ENCODE data around the gene UPP2.

Gene UPP2

DNA sequence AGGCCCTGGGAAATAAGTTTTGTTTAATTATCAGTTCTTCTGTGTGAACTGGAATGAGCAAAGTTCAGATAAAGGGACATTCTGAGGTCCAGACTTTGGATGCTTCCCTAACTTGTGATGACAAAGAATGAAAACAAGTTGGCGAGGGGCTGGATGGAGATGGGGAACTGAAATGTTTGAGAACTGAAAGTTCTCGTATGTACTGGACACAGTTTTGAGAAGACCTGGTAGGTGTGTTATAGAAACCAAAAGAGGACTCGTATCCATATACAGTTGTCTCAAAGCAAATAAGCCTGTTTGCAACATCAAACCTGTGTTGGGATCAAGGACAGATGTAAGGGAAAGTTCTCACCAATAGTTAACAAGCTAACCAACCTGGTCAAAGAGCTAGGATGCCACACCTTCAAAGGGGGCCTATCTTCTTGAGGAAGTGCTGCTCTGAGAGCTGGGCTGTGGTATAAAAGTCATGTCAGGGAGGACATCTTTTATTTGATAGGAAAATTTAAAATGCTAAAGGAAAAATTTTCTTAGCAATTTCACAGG lies at the start of gene UPP2:
UPP2 (plus strand) TSS at position 493 of the 543 bp plus-strand sequence. CDS start 188 bp downstream, outside the sequence.
- DNase-seq = no peak

- no peak for DNase-seq
These were observed 48.9 kb upstream of the UPP2 start for GRCh38 chr2:158052761-158053160.

- DNase-seq = no peak
These were observed 44.8 kb upstream of the UPP2 start for GRCh38 chr2:158056875-158057274.

DNA sequence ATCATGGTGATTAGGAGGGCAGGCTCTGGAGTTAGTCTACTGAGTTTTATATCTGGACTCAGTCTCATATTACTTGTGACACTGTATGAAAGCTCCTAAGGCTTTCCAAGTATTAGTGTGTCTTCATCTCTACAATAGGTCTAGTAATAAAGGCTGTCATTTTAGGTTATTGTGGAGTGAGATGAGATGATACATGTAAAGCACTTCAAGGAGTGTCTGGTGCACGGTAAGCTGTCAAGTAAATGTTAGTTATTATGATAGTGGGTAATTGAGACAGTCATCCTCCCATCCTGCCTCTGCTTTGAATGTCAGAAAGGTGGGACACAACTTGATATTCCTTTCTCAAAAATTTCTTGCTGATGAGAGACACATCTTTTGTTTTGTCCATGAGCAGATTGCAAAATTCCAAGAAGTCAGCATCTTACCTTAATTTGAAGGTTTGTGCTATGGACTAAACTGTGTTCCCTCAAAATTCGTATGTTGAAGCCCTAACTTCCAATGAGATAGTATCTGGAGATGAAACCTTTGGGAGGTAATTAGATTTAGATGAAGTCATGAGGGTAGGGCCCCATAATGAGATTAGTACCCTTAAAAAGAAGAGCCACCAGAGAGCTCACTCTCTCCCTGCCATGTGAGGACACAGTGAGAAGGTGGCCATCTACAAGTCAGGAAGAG lies 41.4 kb upstream of the UPP2 start:
- DNase-seq = no peak

DNA sequence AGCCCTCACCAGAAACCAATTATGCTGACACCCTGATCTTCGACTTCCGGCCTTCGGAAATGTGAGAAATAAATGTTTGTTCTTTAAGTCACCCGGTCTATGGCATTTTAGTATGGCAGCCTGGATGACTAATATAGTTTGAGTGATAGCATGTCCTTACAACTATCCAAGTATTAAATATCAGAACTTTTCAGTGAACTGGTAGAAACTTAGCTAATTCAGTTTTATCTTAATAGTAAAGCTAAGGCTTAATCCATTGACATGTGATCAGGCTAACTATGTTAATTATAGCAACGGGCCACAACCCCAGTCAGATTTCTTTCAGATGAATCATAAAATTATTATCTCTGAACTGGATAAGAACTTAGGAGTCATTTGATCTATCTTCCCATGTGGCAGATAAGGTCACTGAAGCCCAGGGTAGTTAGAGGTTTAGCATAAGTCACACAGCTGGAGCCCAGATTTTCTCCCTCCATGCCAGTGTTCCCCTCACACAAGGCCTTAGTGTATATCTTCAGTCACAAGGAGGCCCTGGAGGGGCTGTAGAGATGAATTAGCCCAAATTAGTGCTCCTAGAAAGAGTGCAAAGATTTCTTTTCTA lies 40.7 kb upstream of the UPP2 start:
- DNase-seq = no peak

DNA sequence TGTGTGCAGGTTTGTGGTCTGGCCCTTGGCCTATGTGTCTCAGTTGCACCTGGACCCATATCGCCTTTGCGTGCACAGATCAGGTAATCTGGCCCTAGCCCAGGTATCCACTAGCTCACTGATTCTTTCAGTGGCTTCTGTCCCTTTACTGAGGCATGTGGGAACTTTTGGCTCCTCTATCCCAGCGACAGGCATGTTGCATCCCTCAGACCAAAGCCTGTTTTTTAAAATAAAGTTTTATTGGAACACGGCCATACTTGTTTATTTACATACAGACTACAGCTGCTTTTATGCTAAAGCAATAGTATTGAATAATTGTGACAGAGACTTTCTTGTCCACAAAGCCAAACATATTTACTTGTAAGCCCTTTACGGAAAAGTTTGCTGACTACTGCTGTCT lies 39.9 kb upstream of the UPP2 start:
- no peak for DNase-seq

GRCh38 chr2:158066046-158066713 lies 35.5 kb upstream of the UPP2 start:
- no peak for DNase-seq

DNA sequence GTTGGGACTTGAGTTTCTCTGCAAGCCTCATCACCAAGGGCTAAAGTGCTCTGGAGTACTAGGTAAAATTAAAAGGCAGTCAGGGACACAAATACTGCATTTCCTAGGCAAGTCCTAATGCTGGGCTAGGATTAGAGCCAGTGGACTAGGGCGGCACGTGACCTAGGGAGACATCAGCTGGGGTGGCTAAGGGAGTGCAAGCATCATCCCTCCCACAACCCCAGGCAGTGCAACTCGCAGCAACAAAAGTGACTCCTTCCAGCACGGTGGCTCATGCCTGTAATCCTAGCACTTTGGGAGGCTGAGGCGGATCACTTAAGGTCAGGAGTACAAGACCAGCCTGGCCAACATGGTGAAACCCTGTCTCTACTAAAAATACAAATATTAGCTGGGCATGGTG lies 30.7 kb upstream of the UPP2 start:
- DNase-seq = no peak

GRCh38 chr2:158072361-158072760 lies 29.3 kb upstream of the UPP2 start:
- no peak for DNase-seq

DNA sequence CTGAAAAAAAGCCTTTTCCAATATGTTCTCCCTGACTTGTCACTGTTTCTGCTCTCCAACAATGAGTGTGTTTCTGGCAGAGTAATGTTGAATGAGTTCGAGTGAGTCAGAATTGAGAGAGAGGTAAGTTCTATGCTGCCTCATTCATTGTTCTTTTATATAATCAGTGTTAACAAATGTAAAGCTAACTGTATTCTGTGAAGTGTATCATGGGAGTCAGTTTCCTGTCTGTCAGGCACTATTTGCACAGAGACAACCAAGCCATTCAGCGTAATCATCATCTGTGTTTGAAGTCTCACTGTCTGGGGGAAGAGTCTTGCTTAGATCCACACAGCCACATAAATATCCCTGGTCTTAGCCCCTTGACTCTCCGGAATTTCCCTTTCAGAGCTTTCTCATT lies 22.0 kb upstream of the UPP2 start:
- DNase-seq = no peak

DNA sequence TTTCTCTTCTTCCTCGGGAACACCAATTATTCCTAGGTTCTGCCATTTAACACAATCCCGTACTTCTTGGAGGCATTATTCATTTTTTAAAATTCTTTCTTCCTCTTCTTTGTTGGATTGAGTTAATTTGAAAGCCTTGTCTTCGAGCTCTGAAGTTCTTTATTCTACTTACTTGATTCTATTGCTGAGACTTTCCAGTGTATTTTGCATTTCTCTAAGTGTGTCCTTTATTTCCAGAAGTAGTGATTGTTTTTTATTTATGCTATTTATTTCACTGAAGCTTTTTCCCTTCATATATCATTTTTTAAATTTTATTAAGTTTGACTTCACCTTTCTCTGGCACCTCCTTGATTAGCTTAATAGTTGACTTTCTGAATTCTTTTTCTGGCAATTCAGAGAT lies 13.6 kb upstream of the UPP2 start:
- DNase-seq = no peak

- DNase-seq = no peak
These were observed 12.4 kb upstream of the UPP2 start for GRCh38 chr2:158089322-158089721.

DNA sequence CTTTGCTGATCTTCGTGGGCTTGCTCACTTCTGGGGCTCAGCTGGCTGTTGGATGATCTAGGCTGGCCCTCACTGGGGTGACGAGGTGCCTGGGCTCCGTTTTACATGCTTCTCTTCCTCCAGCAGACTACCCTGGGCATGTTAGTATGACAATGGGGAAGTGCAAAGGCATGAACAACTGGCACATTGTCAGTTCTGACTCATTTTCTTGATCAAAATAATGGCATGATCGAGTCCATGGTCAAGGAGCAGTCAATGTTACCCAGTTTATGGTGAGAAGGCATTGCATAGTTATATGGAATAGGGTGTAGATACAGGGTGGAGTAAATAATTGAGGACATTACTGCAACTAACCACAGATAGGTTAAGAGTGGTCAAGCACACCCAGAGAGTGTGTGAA lies 10.0 kb upstream of the UPP2 start:
- no peak for DNase-seq

DNA sequence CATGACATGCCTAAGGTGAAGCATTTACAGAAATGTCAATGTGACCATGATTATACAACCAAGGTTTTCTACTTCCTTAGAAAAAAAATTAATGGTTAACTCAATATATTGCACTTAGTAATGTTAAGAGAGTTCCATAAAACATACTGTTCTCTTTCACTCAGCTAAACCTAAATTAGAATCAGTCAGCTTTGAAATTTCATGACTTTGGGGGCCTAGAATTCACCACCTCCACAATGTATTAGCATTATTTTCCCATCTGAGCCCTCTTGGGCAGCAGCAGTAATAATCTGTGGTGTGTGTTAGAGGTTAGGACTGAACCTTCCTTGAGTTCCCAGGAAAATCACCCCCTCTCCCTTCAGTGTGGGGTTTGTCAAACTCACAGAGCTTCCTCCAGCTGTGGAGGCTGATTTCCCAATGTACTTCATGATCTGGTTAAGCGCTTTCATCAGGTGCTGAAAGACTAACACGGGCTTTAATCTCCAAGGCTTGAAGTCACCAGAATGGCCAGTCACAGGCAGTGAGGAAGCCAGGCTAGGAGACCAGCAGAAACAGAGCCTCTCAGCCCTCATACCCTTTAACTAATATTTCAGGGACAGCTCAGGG lies 7.1 kb upstream of the UPP2 start:
- DNase-seq = no peak

GRCh38 chr2:158095269-158095668 lies 6.4 kb upstream of the UPP2 start:
- DNase-seq = no peak

DNA sequence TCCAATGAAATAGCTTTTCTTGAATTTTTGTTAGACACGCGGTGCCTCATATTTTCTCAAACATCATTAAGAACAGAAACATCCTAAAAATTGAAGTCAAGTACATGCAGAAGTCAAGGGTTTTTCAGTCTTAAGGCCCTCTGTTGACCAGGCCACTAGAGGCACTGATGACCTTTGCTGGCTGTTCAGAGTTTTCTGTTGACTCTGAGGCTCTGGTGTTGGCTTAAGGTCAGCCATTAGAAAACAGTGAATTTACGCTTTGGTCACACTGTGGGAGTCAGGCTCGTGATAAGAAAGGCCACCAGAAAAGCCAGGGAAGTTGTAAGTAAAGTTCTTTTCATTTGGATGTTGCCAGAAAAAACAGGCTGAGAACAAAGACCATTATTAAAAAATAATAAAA lies 5.8 kb upstream of the UPP2 start:
- DNase-seq = no peak

DNA sequence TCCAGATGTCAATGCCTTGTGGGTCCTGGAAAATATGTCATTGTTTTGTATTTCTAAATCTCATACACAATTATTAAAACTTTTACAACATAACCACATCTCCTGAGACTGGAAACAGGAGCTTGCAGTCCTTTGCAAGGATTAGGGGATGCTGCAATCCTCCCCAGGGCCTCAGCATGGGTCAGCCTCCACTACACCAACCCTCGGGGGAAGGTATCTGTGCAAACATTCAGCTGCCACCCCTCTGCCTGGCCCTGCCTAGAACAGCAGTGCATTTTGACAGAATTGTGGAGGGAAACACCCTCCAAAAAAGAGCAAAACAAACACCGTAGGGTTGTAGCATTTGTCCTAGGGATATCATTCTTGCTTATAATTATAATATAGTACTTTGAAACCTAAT lies 4.2 kb upstream of the UPP2 start:
- DNase-seq = no peak

GRCh38 chr2:158098178-158098577 lies 3.5 kb upstream of the UPP2 start:
- DNase-seq = no peak

- no peak for DNase-seq
These were observed 2.0 kb upstream of the UPP2 start for GRCh38 chr2:158099716-158100115.

- DNase-seq = no peak
These were observed 1.3 kb upstream of the UPP2 start for GRCh38 chr2:158100411-158100810.

DNA sequence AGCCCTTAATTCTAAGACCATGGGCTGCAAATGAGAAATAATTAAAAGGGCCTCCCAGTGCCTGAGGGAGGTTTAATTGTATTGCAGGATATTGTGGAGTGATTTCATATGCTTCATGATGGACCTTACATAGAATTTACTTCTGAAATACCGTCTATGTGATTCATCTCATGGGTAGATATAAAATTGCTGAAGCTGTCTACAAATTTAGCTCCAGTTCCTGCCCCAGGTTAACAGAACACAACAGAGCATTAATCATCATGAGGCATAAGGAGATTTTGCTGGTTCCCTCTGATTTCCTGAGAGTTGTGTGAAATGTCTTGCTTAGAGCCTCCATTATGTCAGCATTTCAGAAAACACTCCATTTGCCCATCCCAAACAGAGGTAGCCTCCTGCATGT lies 770 bp downstream of the UPP2 start:
- no peak for DNase-seq

GRCh38 chr2:158103411-158104012 lies 1.8 kb downstream of the UPP2 start:
- no peak for DNase-seq

- no peak for DNase-seq
These were observed 3.2 kb downstream of the UPP2 start for GRCh38 chr2:158104903-158105302.
